ENCODE data around the gene ZNRF3.
"Not testable (repeated sequence)": the region's sequence is repeated elsewhere in the genome, so short reads cannot be mapped to it uniquely, and the experiment has no call there.

The ZNRF3 gene

DNA sequence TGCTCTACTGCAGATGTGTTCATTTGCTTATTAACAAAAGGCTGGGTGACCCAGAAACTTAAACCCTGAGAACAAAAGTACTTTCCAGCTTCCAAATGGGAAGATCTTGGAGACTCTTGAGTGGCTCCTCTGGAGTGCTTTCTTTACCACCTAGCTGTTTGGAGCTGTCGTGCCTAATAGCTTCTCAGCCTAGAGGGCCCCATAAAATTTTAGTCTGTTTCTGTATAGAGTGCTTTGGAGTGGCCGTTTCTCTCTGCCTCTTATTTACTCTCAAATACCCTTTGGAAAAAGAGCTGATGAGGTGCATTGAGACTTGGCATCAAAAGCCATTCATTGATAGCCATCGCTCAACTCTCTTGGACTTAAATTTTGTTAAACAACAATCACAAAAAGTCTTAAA is 50.7 kb downstream of the ZNRF3 start:
- DNase-seq = no peak

DNA sequence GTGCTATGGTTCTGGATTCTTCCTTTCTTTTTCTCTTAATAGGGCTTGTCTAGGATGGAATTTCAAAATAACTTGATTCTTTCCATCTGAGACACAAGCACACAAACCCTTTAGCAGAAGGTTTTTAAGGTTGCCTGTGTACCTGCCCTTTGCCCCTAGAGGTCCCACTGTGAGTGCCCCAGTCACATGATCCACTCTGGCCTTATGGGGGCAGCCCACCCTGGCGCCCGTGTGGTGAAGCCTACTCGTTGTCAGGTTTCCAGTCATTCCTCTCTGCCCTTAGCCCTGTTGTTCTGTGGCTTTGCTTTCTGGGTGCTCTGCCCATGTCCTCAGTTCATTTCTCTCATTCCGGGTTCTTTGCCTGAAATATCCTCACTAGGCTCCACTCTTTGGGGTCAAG is 51.8 kb downstream of the ZNRF3 start:
- DNase-seq = no peak

DNA sequence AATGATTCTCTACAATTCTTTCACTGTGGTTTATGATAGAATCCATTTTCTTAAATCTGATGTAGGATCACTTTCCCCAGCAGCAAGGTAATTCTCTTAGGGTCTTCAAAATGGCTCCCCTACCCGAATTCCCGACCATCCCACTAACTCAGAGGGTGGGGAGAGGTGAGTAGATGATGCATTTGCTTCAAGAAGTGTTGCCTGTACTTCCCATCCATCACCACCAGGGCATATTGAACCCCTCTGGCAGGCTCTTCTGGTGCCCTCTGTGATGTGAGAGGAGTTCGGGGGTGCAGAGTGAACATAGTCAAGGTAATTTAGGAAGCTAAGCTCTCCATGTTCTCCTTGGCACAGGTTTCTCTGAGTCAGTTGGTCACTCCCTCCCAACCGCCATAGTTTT is 52.3 kb downstream of the ZNRF3 start:
- no peak for DNase-seq

DNA sequence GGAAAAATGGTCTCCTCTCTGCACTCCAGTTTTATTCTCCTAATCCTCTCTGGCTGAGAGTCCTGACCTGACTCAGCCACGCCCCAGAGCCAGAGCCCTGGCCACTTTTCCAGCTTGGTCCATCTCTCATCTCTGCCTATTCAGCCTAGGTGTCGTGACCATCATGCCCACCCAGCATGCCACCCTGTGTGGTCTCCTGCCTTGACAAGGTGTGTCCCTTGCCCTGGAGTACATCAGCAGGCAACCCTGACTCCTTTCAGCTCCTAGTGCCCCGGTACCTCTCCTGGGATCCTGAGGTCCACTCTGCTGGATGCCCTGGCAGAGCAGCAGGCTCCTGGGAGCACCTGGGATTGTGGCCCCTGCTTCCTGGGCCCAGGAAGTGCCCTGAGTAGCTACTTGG is 52.8 kb downstream of the ZNRF3 start:
- no peak for DNase-seq

GRCh38 chr22:28937206-28938025 is 54.0 kb downstream of the ZNRF3 start:
- no peak for DNase-seq

DNA sequence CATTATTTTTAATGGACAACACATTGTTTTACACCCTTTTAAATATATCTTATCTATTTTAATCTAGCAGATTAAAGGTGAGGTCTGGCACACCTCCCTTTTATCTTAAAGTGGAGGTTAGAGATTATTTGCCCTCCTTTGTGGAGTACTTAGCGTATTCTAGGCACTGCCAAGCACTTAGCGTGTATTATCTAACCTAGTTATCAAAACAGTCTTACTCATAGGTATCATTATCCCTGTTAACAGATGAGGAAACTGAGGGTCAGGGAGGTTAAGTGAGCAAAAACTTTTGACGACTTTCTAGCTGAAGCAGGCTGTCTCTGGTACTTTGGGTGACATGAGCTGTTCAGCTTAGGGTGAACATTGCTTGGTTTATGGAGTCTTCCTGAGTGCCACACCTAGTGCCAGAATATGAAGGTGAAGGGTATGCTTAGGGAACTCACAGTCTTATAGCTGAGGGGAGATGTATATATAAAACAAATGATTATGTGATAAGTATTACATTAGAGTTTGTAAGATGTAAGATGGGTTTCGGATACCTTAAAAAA is 55.0 kb downstream of the ZNRF3 start:
- no peak for DNase-seq

GRCh38 chr22:28939394-28939793 is 56.0 kb downstream of the ZNRF3 start:
- no peak for DNase-seq

DNA sequence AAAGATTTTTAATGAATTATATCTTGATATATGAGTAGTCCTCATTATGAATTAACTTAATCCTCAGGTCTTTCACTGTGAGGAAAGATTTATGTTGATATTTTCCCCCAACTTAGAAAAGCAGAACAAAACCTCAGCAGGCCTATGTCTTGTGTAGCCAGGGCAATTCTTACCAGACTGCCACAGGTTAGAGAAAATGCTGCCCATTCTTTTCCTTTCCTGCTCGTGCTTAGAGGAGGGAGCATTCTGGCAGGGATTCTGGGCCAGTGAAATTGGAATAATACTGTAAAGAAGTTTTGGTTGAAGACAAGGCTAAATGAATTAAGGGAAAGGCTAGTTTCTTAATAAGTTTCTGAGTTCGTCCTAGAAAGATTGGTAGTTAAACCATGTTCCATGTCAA is 56.6 kb downstream of the ZNRF3 start:
- DNase-seq = no peak

DNA sequence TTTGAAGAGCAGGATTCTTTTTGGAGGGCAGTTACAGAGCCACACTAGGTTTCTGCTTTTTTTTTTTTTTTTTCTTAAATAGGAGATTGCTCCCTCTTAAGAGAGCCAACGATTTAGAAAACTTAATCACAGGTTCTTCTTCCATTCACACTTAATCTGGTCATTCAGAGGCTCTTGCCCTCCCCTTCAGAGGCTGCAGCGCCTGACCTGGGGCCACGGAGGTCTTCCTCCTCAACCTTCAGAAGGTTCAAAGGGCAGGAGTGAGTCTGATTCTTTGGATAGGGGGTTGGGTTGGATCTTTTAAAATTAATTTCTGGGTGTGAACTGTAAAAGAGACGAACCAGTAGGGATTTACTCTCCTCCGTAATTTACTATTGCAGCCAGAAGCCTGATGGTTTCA is 57.1 kb downstream of the ZNRF3 start:
- no peak for DNase-seq

DNA sequence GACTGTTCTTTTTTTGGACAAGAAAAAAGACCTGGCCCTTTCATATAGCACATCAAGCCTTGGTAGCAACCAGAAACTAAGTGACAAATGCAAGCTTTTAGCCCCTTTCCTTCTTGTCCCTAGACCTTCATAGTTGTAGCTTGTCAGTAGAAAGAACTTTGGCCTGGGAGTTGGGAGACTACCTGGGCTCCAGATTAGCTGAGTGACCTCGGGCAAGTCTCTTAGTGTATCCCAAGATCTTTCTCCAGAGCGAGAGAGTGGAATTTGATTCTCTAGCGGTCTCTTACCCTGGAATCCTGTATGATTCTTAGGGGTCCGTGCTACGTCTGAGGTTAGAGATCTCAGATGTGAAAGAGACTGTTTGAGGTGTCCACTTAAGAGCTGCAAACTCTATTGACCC is 59.0 kb downstream of the ZNRF3 start:
- no peak for DNase-seq

DNA sequence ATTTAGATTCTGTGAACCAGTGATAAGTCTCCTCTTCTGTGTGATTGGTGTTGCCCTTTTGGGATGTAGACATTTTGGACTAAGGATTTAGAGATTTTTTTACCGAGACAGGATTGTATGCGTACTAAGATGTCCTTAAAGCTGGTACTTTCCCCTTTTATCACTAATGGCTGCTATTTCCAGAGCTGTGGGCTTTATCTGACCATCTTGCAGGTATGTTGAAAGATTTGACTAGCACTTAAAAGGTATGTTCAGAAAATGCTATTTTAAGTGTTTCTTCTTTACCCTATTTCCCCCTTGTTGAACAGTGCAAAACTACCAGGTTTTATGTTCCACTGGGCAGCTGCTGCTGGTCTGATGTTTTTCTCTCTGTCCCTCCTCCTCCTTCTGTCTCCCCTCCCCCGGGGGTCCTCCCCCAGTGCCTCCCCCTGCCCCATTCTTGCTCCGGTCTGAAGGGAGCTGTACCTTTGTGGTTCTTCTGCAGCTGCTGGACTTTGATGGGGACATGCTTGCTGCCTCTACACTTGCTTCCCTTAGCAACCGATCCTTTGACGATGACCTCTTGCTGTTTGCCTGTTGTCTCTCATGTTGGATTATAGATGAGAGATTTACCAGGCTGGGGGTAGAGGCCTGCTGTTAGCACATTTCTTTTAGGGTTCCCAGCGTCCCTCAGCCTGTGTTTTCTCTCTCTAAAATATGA is 59.6 kb downstream of the ZNRF3 start:
- no peak for DNase-seq

- no peak for DNase-seq
Observed at GRCh38 chr22:28943501-28943879, 60.1 kb downstream of the ZNRF3 start.

GRCh38 chr22:28947125-28947524 is 63.8 kb downstream of the ZNRF3 start:
- DNase-seq = no peak

- no peak for DNase-seq
Observed at GRCh38 chr22:28948424-28948823, 65.1 kb downstream of the ZNRF3 start.

DNA sequence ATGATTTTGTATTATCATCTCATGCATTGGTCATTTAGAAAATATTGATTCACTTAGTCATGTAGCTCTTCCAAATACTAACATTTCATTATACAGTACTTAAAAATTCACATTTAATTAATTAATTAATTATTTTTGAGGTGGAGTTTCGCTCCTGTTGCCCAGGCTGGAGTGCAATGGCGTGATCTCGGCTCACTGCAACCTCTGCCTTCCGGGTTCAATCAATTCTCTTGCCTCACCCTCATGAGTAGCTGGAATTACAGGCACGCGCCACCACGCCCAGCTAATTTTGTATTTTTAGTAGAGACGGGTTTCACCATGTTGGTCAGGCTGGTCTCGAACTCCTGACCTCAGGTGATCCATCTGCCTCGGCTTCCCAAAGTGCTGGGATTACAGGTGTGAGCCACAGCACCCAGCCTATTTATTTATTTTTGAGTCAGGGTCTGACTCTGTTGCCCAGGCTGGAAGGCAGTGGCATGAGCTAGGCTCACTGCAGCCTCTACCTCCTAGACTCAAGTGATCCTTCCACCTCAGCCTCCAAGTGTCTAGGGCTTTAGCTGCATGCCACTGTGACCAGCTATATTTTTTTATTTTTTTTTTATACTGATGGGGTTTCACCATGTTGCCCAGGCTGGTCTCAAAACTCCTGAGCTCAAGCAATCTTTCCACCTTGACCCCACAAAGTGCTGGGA is 65.6 kb downstream of the ZNRF3 start:
- not testable (repeated sequence) for DNase-seq

DNA sequence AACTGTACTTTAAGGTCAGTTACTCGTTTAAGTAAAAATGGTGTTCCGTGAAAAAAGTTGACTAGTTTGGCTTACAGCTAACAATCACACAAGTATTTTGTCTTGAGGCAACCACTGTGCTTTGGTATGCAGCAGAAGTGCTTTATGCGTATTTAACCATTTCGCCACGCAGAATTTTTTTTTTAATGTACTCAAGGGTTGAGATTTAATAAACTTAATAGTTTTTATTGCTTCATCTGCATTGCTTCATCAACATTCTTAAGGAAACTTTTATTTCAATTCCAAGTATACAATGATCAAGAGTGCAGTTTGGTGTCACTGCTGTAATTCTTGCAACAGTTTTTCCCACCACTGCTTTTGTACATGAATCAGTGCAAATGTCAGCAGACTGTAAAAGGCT is 66.4 kb downstream of the ZNRF3 start:
- no peak for DNase-seq

GRCh38 chr22:28950617-28951411 is 67.4 kb downstream of the ZNRF3 start:
- peak; percentile 49 for DNase-seq

DNA sequence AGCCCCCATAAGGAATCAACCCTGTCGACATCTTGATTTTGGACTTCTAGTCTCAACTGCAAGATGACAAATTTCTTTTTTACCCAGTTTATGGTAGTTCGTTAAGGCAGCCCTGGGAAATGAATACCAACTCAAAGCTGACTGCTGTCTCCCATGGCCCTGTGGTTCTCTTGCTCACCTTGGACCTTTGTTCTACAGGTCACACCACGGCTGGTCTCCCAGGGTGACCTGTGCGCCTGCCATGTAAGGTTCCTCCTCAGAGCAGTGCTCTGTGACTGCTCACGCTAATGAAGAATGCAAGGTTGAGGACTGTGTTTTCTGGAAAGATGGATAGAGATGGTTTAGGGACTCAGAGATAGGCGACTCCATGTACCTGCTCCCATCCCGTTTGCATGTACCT is 68.2 kb downstream of the ZNRF3 start:
- DNase-seq = no peak

DNA sequence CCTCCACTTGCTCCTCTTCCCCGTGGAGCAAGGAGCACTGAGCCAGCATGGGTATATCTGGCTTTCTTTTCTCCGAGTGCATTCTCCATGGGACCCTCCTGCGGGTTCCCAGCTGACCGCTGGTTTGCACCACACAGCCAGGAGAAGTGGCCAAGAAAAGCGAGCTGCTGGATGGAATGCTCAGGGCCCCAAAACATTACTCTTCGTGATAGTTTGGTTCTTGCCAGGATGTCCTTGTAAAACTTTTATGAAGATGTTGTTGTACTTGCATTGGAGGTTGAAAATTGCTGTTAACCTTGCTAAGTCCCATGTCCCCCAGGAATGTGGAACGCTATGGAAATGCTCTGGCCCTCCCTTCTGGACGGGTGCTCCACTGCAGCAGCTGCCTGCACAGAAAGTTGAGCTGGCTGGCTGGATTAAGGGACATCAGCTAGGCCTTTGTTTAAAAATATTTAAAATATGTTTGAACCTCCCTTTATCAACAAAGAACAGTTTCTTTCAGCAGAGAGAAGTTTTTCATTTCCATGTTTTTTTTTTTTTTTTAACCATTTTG is 68.7 kb downstream of the ZNRF3 start:
- peak; percentile 79 for DNase-seq

- DNase-seq = no peak
Observed at GRCh38 chr22:28952857-28953256, 69.5 kb downstream of the ZNRF3 start.

- DNase-seq = no peak
Observed at GRCh38 chr22:28953403-28953802, 70.0 kb downstream of the ZNRF3 start.
